Right lobe of liver (tissue), 4 donors: ENCODE results near the gene KIF27.

Experiments used
- CTCF ChIP-seq, 4 donors: fragments of 200-600 bp in 3 of 4; fragments of 450-650 bp in 1 of 4; IDR thresholded peaks; one replicate each; pipeline versions ENCODE4 v1.5.1 to v1.8.0; 2016 to 2022; ENCODE audit warnings: antibody characterized with exemption in 4 of 4, mild to moderate bottlenecking in 2 of 4
- POLR2A ChIP-seq: fragments of 450-650 bp; IDR thresholded peaks from one replicate; pipeline ENCODE4 v1.6.1; 2017; ENCODE audit warnings: antibody characterized with exemption, mild to moderate bottlenecking
- donor health status: DM: no; HTN: no; CAD: no.
- donor health status: DM: no; HTN: no; CAD: no.
- donor health status: DM: no; HTN: yes; CAD: no.

DNA sequence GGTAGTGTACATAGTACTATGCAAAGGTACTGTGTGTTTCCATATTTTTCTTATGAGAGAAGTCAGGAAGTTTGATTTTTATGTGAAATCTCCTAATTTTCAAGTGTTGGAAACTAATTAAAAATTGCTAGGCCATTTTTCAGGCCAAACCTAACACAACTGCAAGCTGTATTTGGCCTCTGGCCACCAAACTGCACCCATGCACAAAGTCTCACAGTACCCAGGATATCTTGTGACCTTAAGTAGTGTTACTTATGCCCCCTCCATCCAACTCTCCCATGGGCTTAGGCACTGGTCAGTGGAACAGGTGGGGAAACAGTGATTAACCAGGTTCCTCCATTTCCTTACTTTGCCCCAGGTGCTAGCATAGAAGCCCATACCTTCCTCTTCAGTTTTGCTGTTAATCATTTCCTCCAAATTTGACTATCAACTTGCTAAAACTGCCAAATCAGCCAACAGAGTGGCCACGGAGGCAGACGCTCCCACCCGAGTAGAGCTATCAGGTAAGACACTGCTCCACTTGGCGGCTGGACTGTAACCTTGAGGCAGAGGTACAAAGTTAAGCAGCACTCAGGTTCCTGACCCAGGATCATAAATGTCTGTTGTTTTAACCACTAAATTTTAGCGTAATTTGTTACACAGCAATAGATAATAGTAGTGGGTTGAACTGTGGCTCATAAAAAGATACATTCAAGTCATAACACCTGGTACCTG lies 19.5 kb upstream of the KIF27 start:
- TF ChIP-seq CTCF (IDR thresholded peaks at IDR 0.05) (no peak), POLR2A (no peak)
